Nephron progenitor cell (in vitro differentiated cells): ENCODE measurements around the gene GADD45G.
A peak's percentile ranks its signal among the peaks of the same experiment; 100 is the strongest.

Experiments
- DNase-seq: peaks from one replicate; pipeline ENCODE4 v3.0.0; 2021
- H3K27ac Mint-ChIP-seq: 2 replicates; pipeline ENCODE4 v1.8.0; 2021; ENCODE audit warnings: mild to moderate bottlenecking, moderate library complexity, mixed read lengths
- H3K27me3 Mint-ChIP-seq: 2 replicates; pipeline ENCODE4 v1.8.0; 2021; ENCODE audit warnings: mild to moderate bottlenecking, low read depth, mixed read lengths; ENCODE audit not compliant: poor library complexity
- H3K36me3 Mint-ChIP-seq: 2 replicates; pipeline ENCODE4 v1.8.0; 2021; ENCODE audit warnings: low read depth, mixed read lengths
- H3K4me1 Mint-ChIP-seq: 2 replicates; pipeline ENCODE4 v1.8.0; 2021; ENCODE audit warnings: mixed read lengths
- H3K4me3 Mint-ChIP-seq: 2 replicates; pipeline ENCODE4 v1.8.0; 2021; ENCODE audit warnings: mild to moderate bottlenecking, moderate library complexity, mixed read lengths
- H3K9me3 Mint-ChIP-seq: 2 replicates; pipeline ENCODE4 v1.8.0; 2021; ENCODE audit warnings: mild to moderate bottlenecking, moderate library complexity, mixed read lengths
- CTCF ChIP-seq: fragments of 200-600 bp; sonication (generic); IDR thresholded peaks from 2 replicates; pipeline ENCODE4 v1.5.0; 2021; ENCODE audit warnings: antibody characterized with exemption

GADD45G gene

GRCh38 chr9:89591274-89592212, 13.3 kb upstream of the GADD45G start:
- no peaks in the 10 kb centered on the region for H3K9me3 Mint-ChIP-seq
- no peak for DNase-seq
- H3K36me3 Mint-ChIP-seq: no peaks in the 10 kb centered on the region
- peaks cover 36% of the 10 kb centered on the region for H3K27me3 Mint-ChIP-seq
- no peak overlapping the region for H3K4me3 Mint-ChIP-seq
- peaks cover 27% of the 10 kb centered on the region for H3K4me1 Mint-ChIP-seq
- H3K27ac Mint-ChIP-seq: no peak overlapping the region
- no peak for TF ChIP-seq CTCF

GRCh38 chr9:89592213-89592815, 12.5 kb upstream of the GADD45G start:
- Mint-ChIP-seq H3K4me1 (peaks cover 27% of the 10 kb centered on the region), H3K27me3 (peaks cover 37% of the 10 kb centered on the region), H3K36me3 (no peaks in the 10 kb centered on the region), H3K4me3 (no peak overlapping the region), H3K9me3 (no peaks in the 10 kb centered on the region), H3K27ac (no peak overlapping the region)
- no peak for DNase-seq
- TF ChIP-seq CTCF: no peak

- DNase-seq: peak; percentile 57
- H3K27me3 Mint-ChIP-seq: peaks cover 34% of the 10 kb centered on the region
These were observed 11.7 kb upstream of the GADD45G start for GRCh38 chr9:89592963-89593726.

GRCh38 chr9:89593727-89594427, 10.9 kb upstream of the GADD45G start:
- no peak overlapping the region for H3K27ac Mint-ChIP-seq
- no peak overlapping the region for H3K4me3 Mint-ChIP-seq
- DNase-seq: peak; percentile 58
- H3K4me1 Mint-ChIP-seq: peaks cover 27% of the 10 kb centered on the region
- peak; percentile 62 for TF ChIP-seq CTCF
- H3K9me3 Mint-ChIP-seq: no peaks in the 10 kb centered on the region
- no peaks in the 10 kb centered on the region for H3K36me3 Mint-ChIP-seq
- H3K27me3 Mint-ChIP-seq: peaks cover 29% of the 10 kb centered on the region

More at GRCh38 chr9:89592963-89593726, 11.7 kb upstream of the GADD45G start:
- Mint-ChIP-seq H3K4me3 (no peak overlapping the region), H3K36me3 (no peaks in the 10 kb centered on the region), H3K9me3 (no peaks in the 10 kb centered on the region), H3K27ac (peak overlapping the region; percentile 59), H3K4me1 (peaks cover 27% of the 10 kb centered on the region)
- peak; percentile 18 for TF ChIP-seq CTCF

GRCh38 chr9:89594811-89595550, 9.8 kb upstream of the GADD45G start:
- no peak for DNase-seq
- Mint-ChIP-seq H3K27ac (no peak overlapping the region), H3K9me3 (no peaks in the 10 kb centered on the region), H3K36me3 (no peaks in the 10 kb centered on the region), H3K4me3 (no peak overlapping the region), H3K27me3 (peaks cover 28% of the 10 kb centered on the region), H3K4me1 (peaks cover 27% of the 10 kb centered on the region)
- TF ChIP-seq CTCF: no peak
